ENCODE data around the gene COPZ1. TPM values are rescaled to one million over a fixed set of nuclear protein-coding genes. Genes with fewer than 3 reads are reported as not detected.

The COPZ1 gene
- total RNA-seq, 1 donor from 2014 or later = 219 TPM

- Mint-ChIP-seq H3K27ac (peak overlapping the region; percentile 41), H3K4me1 (peaks cover 49% of the 10 kb centered on the region), H3K36me3 (peaks cover 3% of the 10 kb centered on the region), H3K27me3 (ENCODE audit: insufficient read depth, low read depth) (peaks cover 3% of the 10 kb centered on the region), H3K4me3 (peak overlapping the region; percentile 75), H3K9me3 (no peaks in the 10 kb centered on the region)
- Histone ChIP-seq H4K20me1 (ENCODE audit: low read depth) (peaks cover 3% of the 10 kb centered on the region), H3K9ac (no peak overlapping the region), H2AFZ (replicated peaks) (no peak overlapping the region), H3K27me3 (no peaks in the 10 kb centered on the region), H3K27ac (no peak overlapping the region), H3K4me2 (peak overlapping the region; percentile 53), H3F3A (ENCODE audit: low read depth) (peaks cover 51% of the 10 kb centered on the region), H3K9me3 (ENCODE audit: low read depth) (no peaks in the 10 kb centered on the region), H3K36me3 (no peaks in the 10 kb centered on the region), H3K4me3 (no peak overlapping the region), H3K79me2 (ENCODE audit: low read depth) (peaks cover 5% of the 10 kb centered on the region), H3K4me1 (peaks cover 54% of the 10 kb centered on the region)
- DNase-seq (ENCODE audit: low spot score) = no peak
- TF ChIP-seq EZH2 (IDR thresholded peaks at IDR 0.05) (no peak), EZH2phosphoT487 (IDR thresholded peaks at IDR 0.05) (no peak)
These were observed 67.7 kb downstream of the COPZ1 start for GRCh38 chr12:54392485-54393206.

DNA sequence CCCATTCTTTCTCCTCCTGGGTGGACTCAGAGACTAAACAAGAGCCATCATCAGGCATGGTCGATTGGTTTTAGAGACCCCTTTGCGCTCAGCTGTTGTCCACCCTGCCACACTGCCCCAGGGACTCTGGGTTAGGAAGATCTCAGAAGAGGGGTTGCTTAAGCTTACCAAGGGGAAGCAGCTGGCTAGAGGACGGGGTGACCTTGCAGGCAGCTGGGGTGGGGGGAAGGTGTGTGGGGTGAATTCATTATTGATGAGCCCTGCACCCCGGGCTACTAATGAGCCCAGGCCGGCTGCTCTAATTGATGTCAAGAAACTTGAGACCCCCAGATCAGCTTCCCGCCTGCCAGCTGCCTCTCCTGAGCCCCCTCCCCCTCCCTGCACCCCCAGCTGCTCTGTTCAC lies 68.3 kb downstream of the COPZ1 start:
- no peak overlapping the region for H2AFZ ChIP-seq (replicated peaks)
- Mint-ChIP-seq H3K27me3 (ENCODE audit: insufficient read depth, low read depth) (peaks cover 3% of the 10 kb centered on the region), H3K4me3 (peak overlapping the region; percentile 43), H3K36me3 (peaks cover 5% of the 10 kb centered on the region), H3K27ac (no peak overlapping the region), H3K4me1 (peaks cover 45% of the 10 kb centered on the region), H3K9me3 (no peaks in the 10 kb centered on the region)
- H3K9ac ChIP-seq = no peak overlapping the region
- H3F3A ChIP-seq (ENCODE audit: low read depth) = peaks cover 45% of the 10 kb centered on the region
- H4K20me1 ChIP-seq (ENCODE audit: low read depth) = no peaks in the 10 kb centered on the region
- TF ChIP-seq, protein P1, sequence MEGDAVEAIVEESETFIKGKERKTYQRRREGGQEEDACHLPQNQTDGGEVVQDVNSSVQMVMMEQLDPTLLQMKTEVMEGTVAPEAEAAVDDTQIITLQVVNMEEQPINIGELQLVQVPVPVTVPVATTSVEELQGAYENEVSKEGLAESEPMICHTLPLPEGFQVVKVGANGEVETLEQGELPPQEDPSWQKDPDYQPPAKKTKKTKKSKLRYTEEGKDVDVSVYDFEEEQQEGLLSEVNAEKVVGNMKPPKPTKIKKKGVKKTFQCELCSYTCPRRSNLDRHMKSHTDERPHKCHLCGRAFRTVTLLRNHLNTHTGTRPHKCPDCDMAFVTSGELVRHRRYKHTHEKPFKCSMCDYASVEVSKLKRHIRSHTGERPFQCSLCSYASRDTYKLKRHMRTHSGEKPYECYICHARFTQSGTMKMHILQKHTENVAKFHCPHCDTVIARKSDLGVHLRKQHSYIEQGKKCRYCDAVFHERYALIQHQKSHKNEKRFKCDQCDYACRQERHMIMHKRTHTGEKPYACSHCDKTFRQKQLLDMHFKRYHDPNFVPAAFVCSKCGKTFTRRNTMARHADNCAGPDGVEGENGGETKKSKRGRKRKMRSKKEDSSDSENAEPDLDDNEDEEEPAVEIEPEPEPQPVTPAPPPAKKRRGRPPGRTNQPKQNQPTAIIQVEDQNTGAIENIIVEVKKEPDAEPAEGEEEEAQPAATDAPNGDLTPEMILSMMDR (IDR thresholded peaks at IDR 0.05) = no peak
- TF ChIP-seq EZH2phosphoT487 (IDR thresholded peaks at IDR 0.05) (no peak), EZH2 (IDR thresholded peaks at IDR 0.05) (no peak)
- peak; percentile 52 for DNase-seq (ENCODE audit: low spot score)
- no peak overlapping the region for H3K4me3 ChIP-seq
- no peak overlapping the region for H3K27ac ChIP-seq
- H3K27me3 ChIP-seq = no peaks in the 10 kb centered on the region
- no peaks in the 10 kb centered on the region for H3K9me3 ChIP-seq (ENCODE audit: low read depth)
- peak overlapping the region; percentile 53 for H3K4me2 ChIP-seq
- H3K36me3 ChIP-seq = no peaks in the 10 kb centered on the region
- H3K79me2 ChIP-seq (ENCODE audit: low read depth) = peaks cover 5% of the 10 kb centered on the region
- H3K4me1 ChIP-seq = peaks cover 48% of the 10 kb centered on the region

GRCh38 chr12:54393743-54394142 lies 68.8 kb downstream of the COPZ1 start:
- H3K9me3 Mint-ChIP-seq = no peaks in the 10 kb centered on the region
- H3K4me3 Mint-ChIP-seq = peak overlapping the region; percentile 13
- H3K4me2 ChIP-seq = peak overlapping the region; percentile 53
- H3K27me3 ChIP-seq = no peaks in the 10 kb centered on the region
- no peak overlapping the region for H2AFZ ChIP-seq (replicated peaks)
- H3K27ac ChIP-seq = no peak overlapping the region
- no peaks in the 10 kb centered on the region for H3K36me3 ChIP-seq
- H3K4me1 Mint-ChIP-seq = peaks cover 39% of the 10 kb centered on the region
- no peaks in the 10 kb centered on the region for H3K9me3 ChIP-seq (ENCODE audit: low read depth)
- DNase-seq (ENCODE audit: low spot score) = no peak
- peaks cover 43% of the 10 kb centered on the region for H3K4me1 ChIP-seq
- peaks cover 5% of the 10 kb centered on the region for H3K79me2 ChIP-seq (ENCODE audit: low read depth)
- no peak overlapping the region for H3K9ac ChIP-seq
- peaks cover 40% of the 10 kb centered on the region for H3F3A ChIP-seq (ENCODE audit: low read depth)
- TF ChIP-seq EZH2 (IDR thresholded peaks at IDR 0.05) = no peak
- TF ChIP-seq, protein P1 (IDR thresholded peaks at IDR 0.05) = no peak
- TF ChIP-seq EZH2phosphoT487 (IDR thresholded peaks at IDR 0.05) = no peak
- H3K4me3 ChIP-seq = no peak overlapping the region
- H3K27me3 Mint-ChIP-seq (ENCODE audit: insufficient read depth, low read depth) = peaks cover 3% of the 10 kb centered on the region
- peak overlapping the region; percentile 22 for H3K27ac Mint-ChIP-seq
- peaks cover 8% of the 10 kb centered on the region for H3K36me3 Mint-ChIP-seq
- no peaks in the 10 kb centered on the region for H4K20me1 ChIP-seq (ENCODE audit: low read depth)

- Histone ChIP-seq H4K20me1 (ENCODE audit: low read depth) (no peaks in the 10 kb centered on the region), H3K4me3 (no peak overlapping the region), H3K4me2 (peak overlapping the region; percentile 53), H2AFZ (replicated peaks) (no peak overlapping the region), H3K36me3 (no peaks in the 10 kb centered on the region), H3K4me1 (peaks cover 37% of the 10 kb centered on the region), H3K9ac (no peak overlapping the region), H3K9me3 (ENCODE audit: low read depth) (no peaks in the 10 kb centered on the region), H3F3A (ENCODE audit: low read depth) (peaks cover 35% of the 10 kb centered on the region), H3K79me2 (ENCODE audit: low read depth) (peaks cover 5% of the 10 kb centered on the region), H3K27ac (no peak overlapping the region), H3K27me3 (no peaks in the 10 kb centered on the region)
- Mint-ChIP-seq H3K36me3 (peaks cover 10% of the 10 kb centered on the region), H3K27ac (no peak overlapping the region), H3K9me3 (no peaks in the 10 kb centered on the region), H3K27me3 (ENCODE audit: insufficient read depth, low read depth) (peaks cover 3% of the 10 kb centered on the region), H3K4me1 (peaks cover 34% of the 10 kb centered on the region), H3K4me3 (no peak overlapping the region)
- peak; percentile 85 for DNase-seq (ENCODE audit: low spot score)
- TF ChIP-seq, protein P1 (IDR thresholded peaks at IDR 0.05) = peak; percentile 86
- TF ChIP-seq EZH2phosphoT487 (IDR thresholded peaks at IDR 0.05) = no peak
These were observed 69.4 kb downstream of the COPZ1 start for GRCh38 chr12:54394281-54394719.
